Measurements from ENCODE around the gene CDC6.
A peak's percentile ranks its signal among the peaks of the same experiment; 100 is the strongest.

Gene CDC6

GRCh38 chr17:40338941-40339649 is 51.4 kb downstream of the CDC6 start:
- 0 out of 2 replicates have a peak, but pooled peaks have one; percentile 12 for TF ChIP-seq TAF1 (IDR thresholded peaks at IDR 0.05; ENCODE audit: low read depth)
- no peak for TF ChIP-seq TCF12 (IDR thresholded peaks at IDR 0.05; ENCODE audit: low read depth)

GRCh38 chr17:40340327-40340726 is 52.6 kb downstream of the CDC6 start:
- TF ChIP-seq FOXM1 (IDR thresholded peaks at IDR 0.05; ENCODE audit: borderline replicate concordance, low read depth): no peak
- TF ChIP-seq TAF1 (IDR thresholded peaks at IDR 0.05; ENCODE audit: low read depth): no peak
- TF ChIP-seq ZBTB7A (IDR thresholded peaks at IDR 0.05; ENCODE audit: low read depth): no peak
- TF ChIP-seq RAD21 (IDR thresholded peaks at IDR 0.05; ENCODE audit: low read depth): no peak
- TF ChIP-seq REST (IDR thresholded peaks at IDR 0.05; ENCODE audit: low read depth): no peak
- TF ChIP-seq EP300 (IDR thresholded peaks at IDR 0.05; ENCODE audit: borderline replicate concordance): no peak
- TF ChIP-seq CREB1 (IDR thresholded peaks at IDR 0.05; ENCODE audit: low read depth): no peak
- TF ChIP-seq, protein P1, sequence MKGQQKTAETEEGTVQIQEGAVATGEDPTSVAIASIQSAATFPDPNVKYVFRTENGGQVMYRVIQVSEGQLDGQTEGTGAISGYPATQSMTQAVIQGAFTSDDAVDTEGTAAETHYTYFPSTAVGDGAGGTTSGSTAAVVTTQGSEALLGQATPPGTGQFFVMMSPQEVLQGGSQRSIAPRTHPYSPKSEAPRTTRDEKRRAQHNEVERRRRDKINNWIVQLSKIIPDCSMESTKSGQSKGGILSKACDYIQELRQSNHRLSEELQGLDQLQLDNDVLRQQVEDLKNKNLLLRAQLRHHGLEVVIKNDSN (IDR thresholded peaks at IDR 0.05): no peak
- no peak for TF ChIP-seq CEBPB (IDR thresholded peaks at IDR 0.05)

- TF ChIP-seq MAX (IDR thresholded peaks at IDR 0.05) (peak; percentile 63), TAF1 (IDR thresholded peaks at IDR 0.05; ENCODE audit: low read depth) (no peak), ZBTB7A (IDR thresholded peaks at IDR 0.05; ENCODE audit: low read depth) (peak; percentile 76; the same call in 1 of the 2 replicates), NFIC (IDR thresholded peaks at IDR 0.05) (peak; percentile 82), TCF12 (IDR thresholded peaks at IDR 0.05; ENCODE audit: low read depth) (peak; percentile 45; the same call in 1 of the 2 replicates), CREB1 (IDR thresholded peaks at IDR 0.05; ENCODE audit: low read depth) (peak; percentile 85), EGR1 (IDR thresholded peaks at IDR 0.05) (0 out of 2 replicates have a peak, but pooled peaks have one; percentile 2), CEBPB (IDR thresholded peaks at IDR 0.05) (no peak), YY1 (IDR thresholded peaks at IDR 0.05; ENCODE audit: low read depth) (no peak), FOXM1 (IDR thresholded peaks at IDR 0.05; ENCODE audit: borderline replicate concordance, low read depth) (no peak), REST (IDR thresholded peaks at IDR 0.05; ENCODE audit: low read depth) (peak; percentile 41; the same call in 1 of the 2 replicates), TEAD4 (IDR thresholded peaks at IDR 0.05) (peak; percentile 44), RAD21 (IDR thresholded peaks at IDR 0.05; ENCODE audit: low read depth) (peak; percentile 12; the same call in 1 of the 2 replicates), EP300 (IDR thresholded peaks at IDR 0.05; ENCODE audit: borderline replicate concordance) (peak; percentile 43)
- TF ChIP-seq, protein P1 (IDR thresholded peaks at IDR 0.05): no peak; the same call in 1 of the 2 replicates
Observed at GRCh38 chr17:40340880-40341807, 53.5 kb downstream of the CDC6 start.

DNA sequence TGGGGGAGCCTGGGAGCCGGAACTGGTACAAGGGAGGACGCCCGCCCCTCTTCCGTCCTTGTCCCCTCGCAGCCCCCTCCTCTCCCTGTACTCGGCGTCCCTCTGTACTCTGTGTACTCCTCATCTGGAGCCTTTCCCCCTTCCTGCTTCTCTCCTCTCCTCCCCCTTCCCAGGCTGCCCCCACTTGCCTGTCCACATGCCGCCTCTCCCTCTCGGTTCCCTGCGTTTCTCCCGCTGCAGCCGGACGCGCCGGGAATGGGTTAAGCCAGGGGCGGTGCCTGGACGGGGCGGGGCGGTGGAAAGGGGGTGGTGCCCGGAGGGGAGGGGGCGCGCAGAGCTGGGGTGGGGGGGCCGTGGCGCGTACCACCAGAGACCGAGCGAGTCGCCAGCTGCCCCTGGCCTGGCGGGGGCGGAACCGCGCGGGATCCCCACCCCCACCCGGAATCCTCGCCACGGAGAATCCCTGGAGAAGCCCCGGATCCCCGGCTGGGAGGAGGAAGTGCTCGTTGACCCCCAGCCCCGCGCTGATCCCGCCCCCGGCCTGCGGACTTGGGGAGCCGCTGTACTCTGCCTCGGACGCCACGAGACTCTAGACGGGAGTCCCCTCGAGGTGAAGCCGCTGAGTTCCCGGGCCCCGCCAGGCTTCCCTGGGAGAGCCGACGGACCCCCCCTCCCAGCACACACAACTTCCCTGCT is 54.3 kb downstream of the CDC6 start:
- TF ChIP-seq CEBPB (IDR thresholded peaks at IDR 0.05) (no peak), MAX (IDR thresholded peaks at IDR 0.05) (peak; percentile 64), FOXM1 (IDR thresholded peaks at IDR 0.05; ENCODE audit: borderline replicate concordance, low read depth) (no peak), EGR1 (IDR thresholded peaks at IDR 0.05) (0 out of 2 replicates have a peak, but pooled peaks have one; percentile 13), TAF1 (IDR thresholded peaks at IDR 0.05; ENCODE audit: low read depth) (no peak), RAD21 (IDR thresholded peaks at IDR 0.05; ENCODE audit: low read depth) (no peak), ZBTB7A (IDR thresholded peaks at IDR 0.05; ENCODE audit: low read depth) (peak; percentile 84), TCF12 (IDR thresholded peaks at IDR 0.05; ENCODE audit: low read depth) (no peak), CREB1 (IDR thresholded peaks at IDR 0.05; ENCODE audit: low read depth) (no peak), TEAD4 (IDR thresholded peaks at IDR 0.05) (no peak)
- TF ChIP-seq, protein P1 (IDR thresholded peaks at IDR 0.05): no peak
